Esophagus muscularis mucosa (tissue), 4 donors: Measurements from ENCODE around the gene RNF133. TPM values are rescaled to one million over a fixed set of nuclear protein-coding genes. Genes with fewer than 3 reads are reported as not detected.

Source experiments
- DNase-seq: peaks from one replicate; pipeline ENCODE4 v3.0.0-alpha.2; 2017; ENCODE audit errors: extremely low spot score
- H3K27ac ChIP-seq, 4 donors: fragments of 200-600 bp; sonication (generic); replicated peaks in 1 of 4; 1 replicate in 3 of 4; 2 replicates in 1 of 4; pipeline ENCODE4 v1.5.1; 2016 to 2019; ENCODE audit warnings: mild to moderate bottlenecking in 1 of 4
- H3K27me3 ChIP-seq, 4 donors: fragments of 200-600 bp; sonication (generic); one replicate each; pipeline versions ENCODE4 v1.5.1 to v1.6.0; 2016 to 2019
- H3K36me3 ChIP-seq, 4 donors: fragments of 200-600 bp; sonication (generic); one replicate each; pipeline ENCODE4 v1.5.1; 2016 to 2019
- H3K4me1 ChIP-seq, 4 donors: fragments of 200-600 bp; sonication (generic); one replicate each; pipeline ENCODE4 v1.5.1; 2016 to 2019
- H3K4me3 ChIP-seq, 4 donors: fragments of 200-600 bp; sonication (generic); 1 replicate in 2 of 4; 2 replicates in 2 of 4; pipeline ENCODE4 v1.5.1; 2016 to 2019; ENCODE audit warnings: mild to moderate bottlenecking in 4 of 4, moderate library complexity in 1 of 4
- H3K9me3 ChIP-seq, 4 donors: fragments of 200-600 bp; sonication (generic); 1 replicate in 3 of 4; 2 replicates in 1 of 4; pipeline ENCODE4 v1.5.1; 2016 to 2019
- CTCF ChIP-seq, 3 experiments: fragments of 200-600 bp in 2 of 3; fragments of 450-650 bp in 1 of 3; sonication (generic) in 2 of 3; IDR thresholded peaks; one replicate each; pipeline ENCODE4 v1.5.1; 2017 to 2019; ENCODE audit warnings: antibody characterized with exemption in 3 of 3, mild to moderate bottlenecking in 2 of 3, moderate library complexity in 1 of 3
- EP300 ChIP-seq: sonication (generic); formaldehyde crosslinking; IDR thresholded peaks from one replicate; pipeline ENCODE4 v1.6.1; 2017; ENCODE audit warnings: antibody characterized with exemption
- POLR2A ChIP-seq: fragments of 450-650 bp; IDR thresholded peaks from one replicate; pipeline ENCODE4 v1.6.1; 2017; ENCODE audit warnings: antibody characterized with exemption, moderate library complexity, mild to moderate bottlenecking, low read depth
- POLR2AphosphoS5 ChIP-seq, 2 donors: sonication (generic); formaldehyde crosslinking; IDR thresholded peaks; one replicate each; pipeline ENCODE4 v1.6.1; 2017; ENCODE audit warnings: antibody characterized with exemption in 2 of 2
- WGBS: methylation state at CpG from one replicate; pipeline ENCODE4 v1.1.5; 2018; 5-methylcytosine and 5-hydroxymethylcytosine counted together
- intact Hi-C: fragments of 100-400 bp; cut with DNase I; formaldehyde crosslinking; loops from one replicate; pipeline ENCODE4 v1.15.1; 2023
- total RNA-seq, 4 donors: library from RNA; depleted of rRNA; stranded (reverse); fragments of >200 nt; gene quantifications; one replicate each; pipeline versions ENCODE4 v1.1.0 to v1.2.1, GENCODE V29; 2016

The RNF133 gene
- total RNA-seq, 4 donors from 2014 or later = 0.50 to 4.6 (median 1.7) TPM

GRCh38 chr7:122719010-122719578 is 20.2 kb upstream of the RNF133 start:
- Histone ChIP-seq H3K4me1 (peaks cover 0 to 4% (median 0%) of the 10 kb centered on the region in 4 donors), H3K4me3 (no peak overlapping the region), H3K27ac (no peak overlapping the region), H3K9me3 (no peaks in the 10 kb centered on the region), H3K27me3 (no peaks in the 10 kb centered on the region), H3K36me3 (no peaks in the 10 kb centered on the region)
- TF ChIP-seq POLR2A (no peak), CTCF (IDR thresholded peaks at IDR 0.05) (no peak), EP300 (no peak), POLR2AphosphoS5 (IDR thresholded peaks at IDR 0.05) (no peak)
- WGBS = 78% methylated on average over 4 of the region's 4 CpGs
- no peak for DNase-seq
- intact Hi-C loops = no loop called here

- DNase-seq = no peak
- H3K36me3 ChIP-seq = no peaks in the 10 kb centered on the region
- peaks cover 0 to 12% (median 2%) of the 10 kb centered on the region in 4 donors for H3K4me1 ChIP-seq
- H3K27ac ChIP-seq = no peak overlapping the region
- WGBS = 89% methylated on average over 6 of the region's 6 CpGs
- no peaks in the 10 kb centered on the region for H3K9me3 ChIP-seq
- intact Hi-C loops = no loop called here
- H3K4me3 ChIP-seq = no peak overlapping the region
- H3K27me3 ChIP-seq = no peaks in the 10 kb centered on the region
- TF ChIP-seq POLR2A = no peak
- no peak for TF ChIP-seq CTCF (IDR thresholded peaks at IDR 0.05)
- no peak for TF ChIP-seq EP300
These were observed 18.6 kb upstream of the RNF133 start for GRCh38 chr7:122717356-122718089.

GRCh38 chr7:122715183-122715582 is 16.3 kb upstream of the RNF133 start:
- 77% methylated on average over 3 of the region's 3 CpGs for WGBS
- intact Hi-C loops = no loop called here
- no peak overlapping the region for H3K4me3 ChIP-seq
- TF ChIP-seq POLR2A (no peak), CTCF (IDR thresholded peaks at IDR 0.05) (no peak), EP300 (no peak), POLR2AphosphoS5 (IDR thresholded peaks at IDR 0.05) (no peak)
- DNase-seq = no peak
- no peaks in the 10 kb centered on the region for H3K27me3 ChIP-seq
- no peaks in the 10 kb centered on the region for H3K9me3 ChIP-seq
- no peak overlapping the region for H3K27ac ChIP-seq
- no peaks in the 10 kb centered on the region for H3K36me3 ChIP-seq
- peaks cover 0 to 12% (median 2%) of the 10 kb centered on the region in 4 donors for H3K4me1 ChIP-seq

- 71% methylated on average over 1 of the region's 1 CpG for WGBS
- Histone ChIP-seq H3K27me3 (no peaks in the 10 kb centered on the region), H3K27ac (no peak overlapping the region), H3K36me3 (no peaks in the 10 kb centered on the region), H3K4me1 (peaks cover 0 to 12% (median 0%) of the 10 kb centered on the region in 4 donors), H3K9me3 (no peaks in the 10 kb centered on the region), H3K4me3 (no peak overlapping the region)
- DNase-seq = no peak
- intact Hi-C loops = no loop called here
- TF ChIP-seq EP300 (no peak), POLR2AphosphoS5 (IDR thresholded peaks at IDR 0.05) (no peak), CTCF (IDR thresholded peaks at IDR 0.05) (no peak), POLR2A (no peak)
These were observed 12.0 kb upstream of the RNF133 start for GRCh38 chr7:122710916-122711315.
